ENCODE measurements around the gene UBE2D1.

DNA sequence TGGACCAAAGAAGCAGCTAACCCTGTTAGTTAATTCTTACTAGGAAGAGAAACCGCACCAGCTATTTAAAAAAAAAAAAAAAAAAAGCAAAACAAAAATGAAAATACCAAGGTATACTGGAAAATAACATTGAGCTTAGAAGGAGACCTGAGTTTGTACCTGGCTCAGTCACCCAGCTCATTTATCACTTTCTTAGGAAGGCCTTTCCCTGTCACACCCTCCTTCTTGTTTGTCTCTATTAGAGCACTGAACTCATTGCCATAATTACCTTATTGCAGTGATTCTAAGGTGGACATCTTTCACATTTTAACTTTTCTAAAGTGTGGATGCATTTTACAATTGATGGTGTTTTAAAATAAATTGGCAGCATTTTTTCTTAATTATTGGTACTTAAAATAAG is 24.1 kb downstream of the UBE2D1 start:
- TF ChIP-seq, protein P1, sequence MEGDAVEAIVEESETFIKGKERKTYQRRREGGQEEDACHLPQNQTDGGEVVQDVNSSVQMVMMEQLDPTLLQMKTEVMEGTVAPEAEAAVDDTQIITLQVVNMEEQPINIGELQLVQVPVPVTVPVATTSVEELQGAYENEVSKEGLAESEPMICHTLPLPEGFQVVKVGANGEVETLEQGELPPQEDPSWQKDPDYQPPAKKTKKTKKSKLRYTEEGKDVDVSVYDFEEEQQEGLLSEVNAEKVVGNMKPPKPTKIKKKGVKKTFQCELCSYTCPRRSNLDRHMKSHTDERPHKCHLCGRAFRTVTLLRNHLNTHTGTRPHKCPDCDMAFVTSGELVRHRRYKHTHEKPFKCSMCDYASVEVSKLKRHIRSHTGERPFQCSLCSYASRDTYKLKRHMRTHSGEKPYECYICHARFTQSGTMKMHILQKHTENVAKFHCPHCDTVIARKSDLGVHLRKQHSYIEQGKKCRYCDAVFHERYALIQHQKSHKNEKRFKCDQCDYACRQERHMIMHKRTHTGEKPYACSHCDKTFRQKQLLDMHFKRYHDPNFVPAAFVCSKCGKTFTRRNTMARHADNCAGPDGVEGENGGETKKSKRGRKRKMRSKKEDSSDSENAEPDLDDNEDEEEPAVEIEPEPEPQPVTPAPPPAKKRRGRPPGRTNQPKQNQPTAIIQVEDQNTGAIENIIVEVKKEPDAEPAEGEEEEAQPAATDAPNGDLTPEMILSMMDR (IDR thresholded peaks at IDR 0.05), result no peak
- TF ChIP-seq POLR2A (IDR thresholded peaks at IDR 0.05) (no peak), POLR2AphosphoS5 (IDR thresholded peaks at IDR 0.05) (no peak)

Data from upper lobe of left lung (tissue), 4 donors.